Measurements from ENCODE around the gene AMPH.
"Not testable (repeated sequence)": the region's sequence is repeated elsewhere in the genome, so short reads cannot be mapped to it uniquely, and the experiment has no call there.

Gene AMPH

GRCh38 chr7:38461887-38462286 lies 169.3 kb downstream of the AMPH start:
- no peak for DNase-seq

DNA sequence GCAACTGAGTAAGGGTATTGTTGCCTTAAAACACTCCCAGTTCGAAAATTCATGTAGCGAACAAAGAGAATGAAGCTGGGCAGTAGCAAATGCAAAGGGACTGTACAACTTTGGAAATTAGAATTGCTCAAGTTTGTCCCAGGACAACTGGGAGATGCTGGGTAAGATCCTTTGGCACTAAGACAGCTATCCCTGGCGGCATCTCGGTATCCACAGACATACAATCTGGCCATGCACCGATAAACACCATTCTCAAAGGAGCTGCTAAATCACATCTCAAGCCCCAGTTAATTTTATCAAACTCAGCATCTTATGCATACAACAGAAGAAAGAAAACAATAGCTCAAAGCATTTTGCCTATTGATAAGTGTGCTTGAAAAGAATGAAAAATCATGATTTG lies 177.3 kb downstream of the AMPH start:
- DNase-seq = no peak

DNA sequence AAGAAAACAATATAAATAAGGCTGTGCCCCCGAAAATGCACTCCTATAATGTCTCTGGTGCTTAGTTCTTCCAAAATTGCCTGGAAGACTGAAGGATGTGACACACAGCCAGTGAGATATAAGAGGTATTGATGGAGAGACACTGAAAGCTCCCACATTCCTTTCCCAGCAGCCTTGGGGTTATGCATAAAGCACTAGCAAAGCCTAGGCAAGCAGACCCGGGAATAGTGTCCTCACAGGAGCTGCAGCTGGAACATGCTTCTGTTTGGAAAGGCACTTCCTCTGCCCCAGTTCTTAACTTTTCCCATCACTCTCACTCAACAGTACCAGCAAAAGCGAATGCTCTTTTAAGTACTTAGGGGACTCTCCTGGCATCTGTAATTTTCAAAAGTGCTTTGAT lies 178.0 kb downstream of the AMPH start:
- peak; percentile 42 for DNase-seq

GRCh38 chr7:38452681-38453108 lies 178.5 kb downstream of the AMPH start:
- peak; percentile 72 for DNase-seq

DNA sequence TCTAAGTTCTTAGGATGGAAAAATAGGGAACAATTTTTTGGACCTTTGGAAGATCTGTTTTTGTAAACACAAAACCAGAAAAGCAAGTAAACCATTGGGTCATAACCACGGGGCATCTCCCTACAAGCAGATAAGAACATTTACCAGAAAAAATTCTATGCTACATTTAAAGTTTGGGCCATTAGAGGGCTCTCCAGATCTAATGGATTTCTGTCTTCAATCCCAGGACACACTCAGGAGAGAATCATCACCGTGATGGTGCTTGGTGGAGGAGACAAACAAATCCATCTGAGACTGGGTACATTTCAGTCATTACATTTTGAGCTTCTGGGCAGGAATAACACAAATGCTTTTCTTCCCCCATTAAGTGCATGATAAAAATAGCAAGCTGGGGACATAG lies 179.3 kb downstream of the AMPH start:
- DNase-seq = peak; percentile 65

DNA sequence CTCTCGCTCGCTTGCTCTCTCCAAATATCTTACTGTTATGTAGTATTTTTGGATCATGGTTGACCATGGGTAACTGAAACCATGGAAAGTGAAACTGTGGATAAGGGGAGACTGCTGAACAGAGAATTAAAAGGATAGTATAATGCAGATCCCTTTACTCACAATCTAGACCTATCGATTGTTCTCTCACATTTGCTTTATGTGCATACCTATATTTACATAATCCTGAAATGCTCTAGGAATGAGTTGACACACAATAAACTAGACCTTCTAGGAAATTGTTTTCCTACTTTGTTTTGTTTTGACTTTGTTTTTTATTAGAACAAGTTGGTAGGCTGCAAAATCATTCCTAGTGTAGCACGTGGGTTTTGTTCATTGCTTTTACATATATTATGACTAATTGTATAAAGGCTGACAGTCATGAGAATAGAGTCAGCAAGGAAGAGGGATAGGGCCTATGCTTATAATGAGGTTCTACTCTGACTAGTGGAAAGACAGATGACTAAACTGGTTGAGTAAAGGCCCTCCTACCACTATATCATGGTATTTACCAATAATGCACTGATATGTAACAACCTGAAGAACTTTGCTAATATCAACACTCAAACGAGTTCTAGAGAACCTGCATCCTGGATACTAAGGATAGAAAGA lies 182.5 kb downstream of the AMPH start:
- no peak for DNase-seq

DNA sequence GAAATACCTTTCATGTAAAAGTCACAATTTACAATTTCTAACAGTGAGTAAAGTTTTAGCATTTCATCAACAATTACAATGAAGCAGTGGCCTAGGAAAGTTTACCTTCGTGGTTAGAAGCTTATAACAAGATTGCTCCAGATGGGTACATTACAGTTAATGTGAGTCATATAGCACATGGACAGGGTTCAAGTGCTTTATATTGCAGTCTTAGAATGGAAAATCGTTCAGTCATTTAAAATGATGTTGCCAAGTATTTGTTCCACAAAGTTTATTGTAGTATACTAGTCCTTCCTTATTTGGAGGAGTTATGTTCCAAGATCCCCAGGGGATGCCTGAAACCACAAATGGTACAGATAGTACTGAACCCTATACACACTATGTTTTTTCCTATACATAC lies 183.1 kb downstream of the AMPH start:
- peak; percentile 42 for DNase-seq

- DNase-seq = no peak
Measured at GRCh38 chr7:38438970-38439369, 192.2 kb downstream of the AMPH start.

DNA sequence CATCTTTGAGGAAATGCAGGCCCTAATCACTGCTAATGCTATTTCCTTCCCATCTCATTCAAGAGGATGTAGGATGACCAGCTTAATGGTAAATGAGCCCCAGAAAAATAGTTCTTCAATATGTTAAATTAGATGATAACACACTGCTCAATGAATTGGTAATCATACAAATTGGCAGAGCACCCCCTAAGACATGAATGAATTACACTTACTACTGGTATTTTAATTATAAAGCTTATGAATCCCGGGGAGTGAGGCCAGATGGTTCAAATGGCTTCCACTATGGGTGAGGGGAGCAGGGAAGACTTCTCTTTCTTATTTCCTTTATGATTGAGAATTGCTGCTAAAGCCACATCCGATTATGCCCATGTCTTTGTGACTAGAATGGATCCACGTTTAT lies 198.5 kb downstream of the AMPH start:
- DNase-seq = no peak

GRCh38 chr7:38432080-38432479 lies 199.1 kb downstream of the AMPH start:
- no peak for DNase-seq

- DNase-seq = no peak
Measured at GRCh38 chr7:38429057-38429456, 202.1 kb downstream of the AMPH start.

GRCh38 chr7:38428041-38428440 lies 203.1 kb downstream of the AMPH start:
- DNase-seq = no peak

DNA sequence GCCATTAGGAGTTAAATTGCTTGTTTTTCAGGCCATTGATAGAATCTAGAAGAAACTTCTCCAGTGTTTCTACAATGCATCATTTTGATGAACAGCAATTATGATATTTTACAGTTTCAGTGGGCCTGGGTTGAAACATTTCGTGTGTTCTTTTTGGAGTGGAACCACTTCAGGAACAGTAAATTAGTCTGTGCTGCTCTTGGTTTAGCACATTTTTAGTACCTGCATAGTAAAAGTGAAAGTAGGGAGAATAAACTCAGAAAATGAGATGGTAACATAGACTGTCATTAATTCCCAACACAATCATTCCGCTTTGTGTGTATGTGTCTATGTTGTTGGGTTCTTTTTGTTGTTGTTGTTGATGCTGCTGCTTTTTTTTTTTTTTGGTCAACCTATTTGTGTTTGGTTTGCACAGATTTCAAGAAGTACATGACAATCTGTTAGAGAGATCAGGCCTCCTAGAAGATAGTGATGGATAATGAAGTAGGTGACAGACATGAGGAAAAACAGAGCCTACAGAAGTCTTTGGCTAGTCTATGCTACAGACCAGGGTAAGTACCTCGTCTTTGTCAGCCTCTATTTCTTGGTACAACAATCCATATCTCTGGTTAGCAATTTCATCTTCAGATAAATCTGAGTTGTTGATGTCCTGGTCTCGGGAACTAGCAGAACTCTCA lies 203.8 kb downstream of the AMPH start:
- DNase-seq = no peak

DNA sequence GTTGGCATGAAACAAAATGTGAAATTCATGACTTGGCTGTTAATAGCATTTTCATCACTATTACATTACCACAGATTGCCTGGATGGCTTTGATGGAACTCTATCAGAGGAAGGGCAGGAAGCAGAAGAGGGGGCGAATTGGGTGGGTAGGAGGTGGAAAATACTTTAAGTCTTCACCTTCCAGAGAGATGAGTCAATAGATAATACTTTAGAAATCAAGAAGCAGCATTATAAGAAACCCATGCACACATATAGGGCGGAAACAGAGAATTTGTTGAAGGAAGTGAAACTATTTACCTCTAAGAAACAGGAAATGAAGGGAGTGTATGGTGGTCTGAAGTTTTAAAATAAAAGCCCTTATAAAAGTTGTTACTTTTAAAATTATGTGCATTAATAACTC lies 205.7 kb downstream of the AMPH start:
- DNase-seq = no peak

DNA sequence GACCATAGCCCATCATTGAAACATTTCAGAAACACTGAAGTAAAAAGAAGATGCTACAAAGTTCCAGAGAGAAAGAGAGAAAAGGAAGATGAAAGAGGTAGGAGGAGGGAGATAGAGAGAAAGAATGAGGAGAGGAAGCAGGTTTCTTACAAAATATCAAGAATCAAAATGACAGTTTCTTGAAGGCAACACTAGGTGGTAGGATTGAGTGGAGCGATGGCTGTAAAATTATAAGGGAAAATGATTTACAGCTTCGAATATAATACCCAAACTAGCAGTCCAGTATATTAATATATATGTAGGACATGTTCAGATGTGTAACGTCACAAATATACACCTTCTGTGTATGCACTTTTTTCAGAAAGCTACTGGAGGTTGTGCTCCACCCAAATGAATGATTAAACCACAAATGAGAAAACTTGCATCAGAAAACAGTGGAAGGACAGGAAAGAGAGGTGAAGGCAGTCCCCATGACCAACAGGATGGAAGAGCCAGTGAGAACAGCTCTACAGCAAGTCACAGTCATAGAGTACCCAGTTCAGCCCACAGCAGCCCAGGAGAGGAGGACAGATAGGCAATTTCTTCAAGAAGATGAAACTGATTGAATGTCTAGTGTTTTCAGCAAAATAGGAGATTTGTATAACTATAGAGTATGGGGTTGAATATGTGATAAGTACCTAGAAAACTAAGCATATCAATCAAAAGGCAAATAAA lies 206.3 kb downstream of the AMPH start:
- peak; percentile 10 for DNase-seq

DNA sequence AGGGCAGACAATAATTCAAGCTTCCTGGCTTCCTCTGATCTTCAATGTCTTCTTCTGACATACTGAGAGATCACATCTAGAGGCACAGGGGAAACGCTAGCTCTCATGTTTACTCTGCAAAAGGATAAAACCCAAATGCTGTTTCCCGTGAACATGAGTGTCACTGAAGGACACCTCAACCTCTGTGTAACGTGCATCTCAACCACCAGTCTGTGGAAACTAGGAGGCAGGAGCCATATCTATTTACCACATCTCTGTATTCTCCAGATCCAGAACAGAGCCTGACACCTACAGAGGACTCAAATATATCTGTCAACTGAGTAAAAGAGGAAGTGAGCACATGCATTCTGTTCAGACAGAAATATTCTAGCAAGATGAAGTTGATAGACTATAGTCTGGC lies 217.4 kb downstream of the AMPH start:
- DNase-seq = no peak

GRCh38 chr7:38411404-38411803 lies 219.8 kb downstream of the AMPH start:
- DNase-seq = peak; percentile 4

- DNase-seq = no peak
Measured at GRCh38 chr7:38410056-38410455, 221.1 kb downstream of the AMPH start.

- no peak for DNase-seq
Measured at GRCh38 chr7:38409531-38409930, 221.6 kb downstream of the AMPH start.

- DNase-seq = peak; percentile 41
Measured at GRCh38 chr7:38398725-38399321, 232.3 kb downstream of the AMPH start.

DNA sequence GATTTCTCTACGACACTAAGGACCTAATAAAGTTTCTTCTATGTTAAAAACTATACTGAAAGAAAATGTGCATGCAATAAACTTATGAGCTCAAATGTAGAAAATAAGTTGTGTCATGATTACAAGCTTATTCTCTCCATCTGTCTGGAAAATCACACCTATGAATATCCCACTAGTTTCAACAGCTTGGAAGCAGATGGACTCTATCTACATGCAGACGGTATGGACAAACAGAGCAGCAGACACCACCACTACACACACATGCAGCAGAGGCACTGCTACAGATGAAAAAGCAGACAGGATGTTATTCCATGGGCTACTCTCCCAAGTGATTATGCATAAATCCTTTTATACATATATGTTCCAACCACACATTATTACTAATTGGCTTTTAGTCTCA lies 234.3 kb downstream of the AMPH start:
- DNase-seq = no peak

- DNase-seq = not testable (repeated sequence)
Measured at GRCh38 chr7:38395921-38396552, 235.1 kb downstream of the AMPH start.

DNA sequence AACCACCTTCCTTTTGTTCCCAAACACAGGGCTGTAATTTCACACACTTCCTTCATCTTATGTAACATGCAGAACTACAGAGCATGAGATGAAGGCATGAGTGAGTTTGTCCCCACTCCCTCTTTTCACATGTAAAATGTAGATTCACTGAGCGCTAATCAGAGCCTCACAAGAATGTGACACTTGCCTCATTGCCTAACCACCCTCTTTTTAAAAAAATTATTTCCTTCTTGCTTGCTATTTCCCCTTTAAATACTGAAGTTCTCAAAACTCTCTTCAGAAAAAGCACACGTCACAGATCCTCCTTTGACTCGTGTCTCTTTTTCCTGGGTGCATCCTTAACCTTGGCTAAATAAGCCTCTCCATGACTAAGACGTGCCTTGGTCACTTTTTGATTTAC lies 236.5 kb downstream of the AMPH start:
- DNase-seq = no peak
